Measurements from ENCODE around the gene RPL11.

GRCh38 chr1:23692308-23692871 is 784 bp downstream of the RPL11 start:
- no peak for TF ChIP-seq NFRKB (IDR thresholded peaks at IDR 0.05)
- no peak for TF ChIP-seq TARDBP (IDR thresholded peaks at IDR 0.05)
- TF ChIP-seq FOXM1 (IDR thresholded peaks at IDR 0.05; ENCODE audit: borderline replicate concordance): no peak
- TF ChIP-seq CTBP1 (IDR thresholded peaks at IDR 0.05; ENCODE audit: borderline replicate concordance): no peak
- TF ChIP-seq FOXK2 (IDR thresholded peaks at IDR 0.05): no peak
- TF ChIP-seq ZNF384 (IDR thresholded peaks at IDR 0.05): no peak
- no peak for TF ChIP-seq BHLHE40 (IDR thresholded peaks at IDR 0.05; ENCODE audit: borderline replicate concordance)
- no peak for TF ChIP-seq HDGF (IDR thresholded peaks at IDR 0.05; ENCODE audit: borderline replicate concordance)
